Measurements from ENCODE around the gene CHD6.

Gene CHD6

GRCh38 chr20:41373251-41373783 is 244.9 kb downstream of the CHD6 start:
- DNase-seq (ENCODE audit: low read depth in 2 of 2) = no peak

GRCh38 chr20:41371371-41371770 is 246.8 kb downstream of the CHD6 start:
- no peak for DNase-seq (ENCODE audit: low read depth in 2 of 2)

- DNase-seq (ENCODE audit: low read depth in 2 of 2) = no peak
Observed at GRCh38 chr20:41370176-41370575, 248.0 kb downstream of the CHD6 start.

GRCh38 chr20:41369673-41370072 is 248.5 kb downstream of the CHD6 start:
- DNase-seq (ENCODE audit: low read depth in 2 of 2) = no peak

- no peak for DNase-seq (ENCODE audit: low read depth in 2 of 2)
Observed at GRCh38 chr20:41367956-41368355, 250.2 kb downstream of the CHD6 start.

- DNase-seq (ENCODE audit: low read depth in 2 of 2) = no peak
Observed at GRCh38 chr20:41367393-41367695, 250.8 kb downstream of the CHD6 start.

GRCh38 chr20:41366546-41367392 is 251.4 kb downstream of the CHD6 start, which contains the start of gene EMILIN3:
Gene EMILIN3 (minus strand): TSS chr20:41366818. CDS start chr20:41366634, 184 bp downstream.
- DNase-seq (ENCODE audit: low read depth in 2 of 2) = no peak

- no peak for DNase-seq (ENCODE audit: low read depth in 2 of 2)
Observed at GRCh38 chr20:41365777-41366545, 252.2 kb downstream of the CHD6 start.

- DNase-seq (ENCODE audit: low read depth in 2 of 2) = no peak
Observed at GRCh38 chr20:41364967-41365765, 253.0 kb downstream of the CHD6 start.

GRCh38 chr20:41364236-41364855 is 253.8 kb downstream of the CHD6 start:
- no peak for DNase-seq (ENCODE audit: low read depth in 2 of 2)

GRCh38 chr20:41363601-41364000 is 254.6 kb downstream of the CHD6 start:
- no peak for DNase-seq (ENCODE audit: low read depth in 2 of 2)

GRCh38 chr20:41362748-41363140 is 255.4 kb downstream of the CHD6 start:
- no peak for DNase-seq (ENCODE audit: low read depth in 2 of 2)

GRCh38 chr20:41361757-41362747 is 256.1 kb downstream of the CHD6 start:
- DNase-seq (ENCODE audit: low read depth in 2 of 2) = no peak

- DNase-seq (ENCODE audit: low read depth in 2 of 2) = no peak
Observed at GRCh38 chr20:41360831-41361756, 257.1 kb downstream of the CHD6 start.

- no peak for DNase-seq (ENCODE audit: low read depth in 2 of 2)
Observed at GRCh38 chr20:41359541-41360011, 258.6 kb downstream of the CHD6 start.

- DNase-seq (ENCODE audit: low read depth in 2 of 2) = no peak
Observed at GRCh38 chr20:41358717-41359116, 259.5 kb downstream of the CHD6 start.

- no peak for DNase-seq (ENCODE audit: low read depth in 2 of 2)
Observed at GRCh38 chr20:41358230-41358629, 259.9 kb downstream of the CHD6 start.

- no peak for DNase-seq (ENCODE audit: low read depth in 2 of 2)
Observed at GRCh38 chr20:41357424-41358163, 260.6 kb downstream of the CHD6 start.
